ENCODE results near the gene TRAPPC11.

Gene TRAPPC11

DNA sequence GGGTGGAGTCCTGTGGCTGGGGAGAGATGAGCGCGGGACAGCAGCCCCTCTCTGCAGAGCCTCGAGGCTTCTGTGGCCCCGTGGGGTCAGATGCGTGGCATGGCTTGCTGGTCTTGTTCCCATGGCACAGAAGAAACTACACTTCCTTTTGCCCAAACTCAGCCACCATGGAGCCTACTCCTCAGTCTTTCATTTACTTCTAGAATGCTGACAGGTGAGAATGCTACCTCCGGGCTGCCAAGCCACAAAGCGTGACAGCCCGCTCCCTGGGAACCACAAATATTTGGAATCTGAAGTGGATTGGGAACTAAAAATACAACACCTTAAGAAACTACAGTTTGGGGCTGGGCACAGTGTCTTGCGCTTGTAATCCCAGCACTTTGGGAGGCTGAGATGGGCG is 98.0 kb downstream of the TRAPPC11 start:
- ATAC-seq = no peak
- TF ChIP-seq ZNF70 (CRISPR knock-in tag; IDR thresholded peaks at IDR 0.05) (no peak), PPARA (CRISPR knock-in tag; IDR thresholded peaks at IDR 0.05; ENCODE audit: borderline replicate concordance) (no peak), ISL1 (CRISPR knock-in tag; IDR thresholded peaks at IDR 0.05) (no peak), ZNF8 (CRISPR knock-in tag; IDR thresholded peaks at IDR 0.05) (no peak), OSR1 (CRISPR knock-in tag; IDR thresholded peaks at IDR 0.05) (no peak), BACH2 (CRISPR knock-in tag; IDR thresholded peaks at IDR 0.05; ENCODE audit: borderline replicate concordance) (no peak), RARB (CRISPR knock-in tag; IDR thresholded peaks at IDR 0.05) (no peak), ESRRG (CRISPR knock-in tag; IDR thresholded peaks at IDR 0.05) (no peak), GLIS3 (CRISPR knock-in tag; IDR thresholded peaks at IDR 0.05) (no peak), TCF4 (CRISPR knock-in tag; IDR thresholded peaks at IDR 0.05; ENCODE audit: borderline replicate concordance) (no peak)
- TF ChIP-seq, protein P1, sequence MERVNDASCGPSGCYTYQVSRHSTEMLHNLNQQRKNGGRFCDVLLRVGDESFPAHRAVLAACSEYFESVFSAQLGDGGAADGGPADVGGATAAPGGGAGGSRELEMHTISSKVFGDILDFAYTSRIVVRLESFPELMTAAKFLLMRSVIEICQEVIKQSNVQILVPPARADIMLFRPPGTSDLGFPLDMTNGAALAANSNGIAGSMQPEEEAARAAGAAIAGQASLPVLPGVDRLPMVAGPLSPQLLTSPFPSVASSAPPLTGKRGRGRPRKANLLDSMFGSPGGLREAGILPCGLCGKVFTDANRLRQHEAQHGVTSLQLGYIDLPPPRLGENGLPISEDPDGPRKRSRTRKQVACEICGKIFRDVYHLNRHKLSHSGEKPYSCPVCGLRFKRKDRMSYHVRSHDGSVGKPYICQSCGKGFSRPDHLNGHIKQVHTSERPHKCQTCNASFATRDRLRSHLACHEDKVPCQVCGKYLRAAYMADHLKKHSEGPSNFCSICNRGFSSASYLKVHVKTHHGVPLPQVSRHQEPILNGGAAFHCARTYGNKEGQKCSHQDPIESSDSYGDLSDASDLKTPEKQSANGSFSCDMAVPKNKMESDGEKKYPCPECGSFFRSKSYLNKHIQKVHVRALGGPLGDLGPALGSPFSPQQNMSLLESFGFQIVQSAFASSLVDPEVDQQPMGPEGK (CRISPR knock-in tag; IDR thresholded peaks at IDR 0.05; ENCODE audit: borderline replicate concordance) = no peak
- TF ChIP-seq, protein P2, sequence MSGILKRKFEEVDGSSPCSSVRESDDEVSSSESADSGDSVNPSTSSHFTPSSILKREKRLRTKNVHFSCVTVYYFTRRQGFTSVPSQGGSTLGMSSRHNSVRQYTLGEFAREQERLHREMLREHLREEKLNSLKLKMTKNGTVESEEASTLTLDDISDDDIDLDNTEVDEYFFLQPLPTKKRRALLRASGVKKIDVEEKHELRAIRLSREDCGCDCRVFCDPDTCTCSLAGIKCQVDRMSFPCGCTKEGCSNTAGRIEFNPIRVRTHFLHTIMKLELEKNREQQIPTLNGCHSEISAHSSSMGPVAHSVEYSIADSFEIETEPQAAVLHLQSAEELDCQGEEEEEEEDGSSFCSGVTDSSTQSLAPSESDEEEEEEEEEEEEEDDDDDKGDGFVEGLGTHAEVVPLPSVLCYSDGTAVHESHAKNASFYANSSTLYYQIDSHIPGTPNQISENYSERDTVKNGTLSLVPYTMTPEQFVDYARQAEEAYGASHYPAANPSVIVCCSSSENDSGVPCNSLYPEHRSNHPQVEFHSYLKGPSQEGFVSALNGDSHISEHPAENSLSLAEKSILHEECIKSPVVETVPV (CRISPR knock-in tag; IDR thresholded peaks at IDR 0.05) = no peak
- TF ChIP-seq, protein P3, sequence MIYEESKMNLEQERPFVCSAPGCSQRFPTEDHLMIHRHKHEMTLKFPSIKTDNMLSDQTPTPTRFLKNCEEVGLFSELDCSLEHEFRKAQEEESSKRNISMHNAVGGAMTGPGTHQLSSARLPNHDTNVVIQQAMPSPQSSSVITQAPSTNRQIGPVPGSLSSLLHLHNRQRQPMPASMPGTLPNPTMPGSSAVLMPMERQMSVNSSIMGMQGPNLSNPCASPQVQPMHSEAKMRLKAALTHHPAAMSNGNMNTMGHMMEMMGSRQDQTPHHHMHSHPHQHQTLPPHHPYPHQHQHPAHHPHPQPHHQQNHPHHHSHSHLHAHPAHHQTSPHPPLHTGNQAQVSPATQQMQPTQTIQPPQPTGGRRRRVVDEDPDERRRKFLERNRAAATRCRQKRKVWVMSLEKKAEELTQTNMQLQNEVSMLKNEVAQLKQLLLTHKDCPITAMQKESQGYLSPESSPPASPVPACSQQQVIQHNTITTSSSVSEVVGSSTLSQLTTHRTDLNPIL (CRISPR knock-in tag; IDR thresholded peaks at IDR 0.05; ENCODE audit: low read depth) = no peak
- TF ChIP-seq, protein P4, sequence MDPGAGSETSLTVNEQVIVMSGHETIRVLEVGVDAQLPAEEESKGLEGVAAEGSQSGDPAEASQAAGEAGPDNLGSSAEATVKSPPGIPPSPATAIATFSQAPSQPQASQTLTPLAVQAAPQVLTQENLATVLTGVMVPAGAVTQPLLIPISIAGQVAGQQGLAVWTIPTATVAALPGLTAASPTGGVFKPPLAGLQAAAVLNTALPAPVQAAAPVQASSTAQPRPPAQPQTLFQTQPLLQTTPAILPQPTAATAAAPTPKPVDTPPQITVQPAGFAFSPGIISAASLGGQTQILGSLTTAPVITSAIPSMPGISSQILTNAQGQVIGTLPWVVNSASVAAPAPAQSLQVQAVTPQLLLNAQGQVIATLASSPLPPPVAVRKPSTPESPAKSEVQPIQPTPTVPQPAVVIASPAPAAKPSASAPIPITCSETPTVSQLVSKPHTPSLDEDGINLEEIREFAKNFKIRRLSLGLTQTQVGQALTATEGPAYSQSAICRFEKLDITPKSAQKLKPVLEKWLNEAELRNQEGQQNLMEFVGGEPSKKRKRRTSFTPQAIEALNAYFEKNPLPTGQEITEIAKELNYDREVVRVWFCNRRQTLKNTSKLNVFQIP (CRISPR knock-in tag; IDR thresholded peaks at IDR 0.05; ENCODE audit: borderline replicate concordance, low read depth) = no peak

DNA sequence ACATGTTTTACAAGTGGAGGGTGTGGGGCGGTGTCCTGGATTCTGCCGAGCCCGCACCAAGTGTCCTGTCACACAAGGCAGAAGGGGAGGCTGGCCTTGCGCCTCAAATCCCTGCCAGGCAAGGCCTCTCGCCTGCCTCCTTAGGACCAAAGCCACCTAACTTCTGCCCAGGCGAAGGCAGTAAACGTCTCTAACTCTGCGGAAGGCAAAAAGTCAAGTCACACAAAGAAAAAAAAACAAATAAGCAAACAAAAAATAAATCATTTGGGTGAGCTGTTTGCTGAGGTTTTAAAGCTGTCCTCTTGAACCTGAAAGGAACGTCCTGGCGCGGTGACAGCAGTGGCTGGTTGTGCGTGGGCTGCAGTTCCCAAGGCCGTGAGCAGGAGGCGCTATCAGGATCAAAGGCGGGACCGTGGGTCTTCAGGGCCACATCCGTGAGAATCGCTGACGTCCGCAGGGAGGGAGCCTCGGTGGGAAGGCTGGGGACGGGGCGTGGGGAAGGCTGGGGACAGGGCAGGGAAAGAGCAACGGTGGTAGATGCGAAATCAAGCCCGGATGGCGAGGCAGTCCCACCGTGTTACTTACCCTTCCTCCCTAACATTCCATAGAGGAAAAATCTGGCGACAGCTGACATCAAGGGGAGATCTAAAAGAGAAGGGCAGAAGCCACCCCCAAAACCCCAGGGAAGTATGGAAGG is 99.1 kb downstream of the TRAPPC11 start:
- no peak for ATAC-seq
- TF ChIP-seq ESRRG (CRISPR knock-in tag; IDR thresholded peaks at IDR 0.05) (no peak), ISL1 (CRISPR knock-in tag; IDR thresholded peaks at IDR 0.05) (no peak), OSR1 (CRISPR knock-in tag; IDR thresholded peaks at IDR 0.05) (no peak), PPARA (CRISPR knock-in tag; IDR thresholded peaks at IDR 0.05; ENCODE audit: borderline replicate concordance) (no peak), TOX (CRISPR knock-in tag; IDR thresholded peaks at IDR 0.05; ENCODE audit: borderline replicate concordance) (no peak), ZFP30 (CRISPR knock-in tag; IDR thresholded peaks at IDR 0.05) (no peak), ZNF8 (CRISPR knock-in tag; IDR thresholded peaks at IDR 0.05) (no peak), ZC3H10 (CRISPR knock-in tag; IDR thresholded peaks at IDR 0.05) (no peak), SNAI2 (CRISPR knock-in tag; IDR thresholded peaks at IDR 0.05) (no peak)
- TF ChIP-seq, protein P4 (CRISPR knock-in tag; IDR thresholded peaks at IDR 0.05; ENCODE audit: borderline replicate concordance, low read depth) = no peak
- TF ChIP-seq, protein P2 (CRISPR knock-in tag; IDR thresholded peaks at IDR 0.05) = no peak

DNA sequence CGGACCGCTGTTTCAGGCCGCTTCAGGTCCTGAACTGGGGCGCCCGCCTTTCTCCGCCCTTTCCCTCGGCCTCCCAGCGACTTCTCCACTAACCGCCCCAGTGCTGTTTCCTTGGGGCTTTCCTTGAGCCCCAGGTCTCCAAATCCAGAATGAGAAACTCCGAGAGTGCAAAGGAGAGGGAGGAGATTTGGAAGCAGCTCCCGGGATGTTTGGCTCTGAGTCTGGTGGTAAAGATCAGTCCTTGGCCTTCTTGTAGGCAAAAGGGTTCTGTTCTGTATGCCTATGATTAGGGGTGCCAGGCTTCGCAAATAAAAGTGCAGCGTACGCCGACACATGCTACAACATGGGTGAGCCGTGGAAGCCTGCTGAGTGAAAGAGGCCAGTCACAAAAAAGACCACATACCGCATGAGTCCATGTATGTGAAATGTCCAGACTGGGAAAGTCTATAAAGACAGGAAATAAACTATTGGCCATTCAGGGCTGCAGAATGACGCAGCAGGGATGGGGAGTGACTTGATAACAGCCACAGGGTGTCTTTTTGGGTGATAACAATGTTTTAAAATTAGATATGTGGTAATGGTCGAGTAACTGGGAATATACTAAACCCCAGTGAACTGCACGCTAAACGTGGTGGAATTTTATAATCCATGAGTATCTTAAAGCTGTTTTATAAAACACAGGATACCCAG is 99.8 kb downstream of the TRAPPC11 start:
- no peak for TF ChIP-seq RARB (CRISPR knock-in tag; IDR thresholded peaks at IDR 0.05)
- TF ChIP-seq ZNF8 (CRISPR knock-in tag; IDR thresholded peaks at IDR 0.05) = no peak
- no peak for TF ChIP-seq TCF4 (CRISPR knock-in tag; IDR thresholded peaks at IDR 0.05; ENCODE audit: borderline replicate concordance)
- no peak for TF ChIP-seq OSR1 (CRISPR knock-in tag; IDR thresholded peaks at IDR 0.05)
- no peak for TF ChIP-seq ZC3H10 (CRISPR knock-in tag; IDR thresholded peaks at IDR 0.05)
- no peak for TF ChIP-seq TOX (CRISPR knock-in tag; IDR thresholded peaks at IDR 0.05; ENCODE audit: borderline replicate concordance)
- TF ChIP-seq ESRRG (CRISPR knock-in tag; IDR thresholded peaks at IDR 0.05) = no peak
- TF ChIP-seq, protein P4 (CRISPR knock-in tag; IDR thresholded peaks at IDR 0.05; ENCODE audit: borderline replicate concordance, low read depth) = no peak
- TF ChIP-seq ZNF70 (CRISPR knock-in tag; IDR thresholded peaks at IDR 0.05) = no peak
- TF ChIP-seq, protein P2 (CRISPR knock-in tag; IDR thresholded peaks at IDR 0.05) = no peak
- TF ChIP-seq SNAI2 (CRISPR knock-in tag; IDR thresholded peaks at IDR 0.05) = no peak
- no peak for TF ChIP-seq CSDC2 (CRISPR knock-in tag; IDR thresholded peaks at IDR 0.05)
- no peak for TF ChIP-seq ZFP30 (CRISPR knock-in tag; IDR thresholded peaks at IDR 0.05)
- no peak for ATAC-seq

Data from SK-N-SH treated with all-trans-retinoic acid at 6 μM for 48 hours (cell line).